ENCODE measurements around the gene DCDC2. TPM values are rescaled to one million over a fixed set of nuclear protein-coding genes. Genes with fewer than 3 reads are reported as not detected.

Gene DCDC2
- total and polyA plus RNA-seq, 2 donors (not counting 3 experiments of a cell fraction or from before 2014, with no cell fraction given): not detected

DNA sequence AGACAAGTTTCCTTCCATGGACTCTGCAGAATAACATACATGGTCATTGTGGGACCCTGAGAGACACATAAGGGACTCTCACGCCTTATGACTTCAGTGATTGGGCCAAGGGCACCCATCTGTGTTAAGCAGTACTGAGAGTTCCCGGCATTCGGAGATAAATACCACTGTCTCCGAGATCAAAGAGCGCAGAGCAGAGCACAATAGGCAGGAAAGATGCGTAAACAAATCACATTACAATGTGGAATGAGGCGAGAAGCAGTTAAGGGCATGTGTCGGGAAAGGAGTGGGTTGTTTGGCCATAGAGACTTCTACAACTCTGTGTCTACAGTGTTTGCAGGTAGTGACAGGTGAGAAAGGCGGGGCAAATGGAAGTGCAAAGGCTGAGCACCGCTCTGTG is 174.3 kb downstream of the DCDC2 start:
- intact Hi-C loops (cut with micrococcal nuclease): no loop called here

GRCh38 chr6:24157886-24158285 is 200.0 kb downstream of the DCDC2 start:
- ChIA-PET POLR2A (no interaction called here), CTCF (no interaction called here)
- intact Hi-C loops (cut with micrococcal nuclease): no loop called here
- Histone ChIP-seq H3K4me2 (ENCODE audit: insufficient read depth, low read length) (no peak overlapping the region), H2AFZ (ENCODE audit: low read depth, low read length) (no peak overlapping the region), H3K27ac (ENCODE audit: insufficient read depth, low read depth, low read length) (no peak overlapping the region), H3K27me3 (ENCODE audit: control insufficient read depth in 2 of 2, insufficient read depth in 2 of 2, low read length in 2 of 2) (no peaks in the 10 kb centered on the region), H3K79me2 (ENCODE audit: control insufficient read depth, insufficient read depth, low read length) (no peaks in the 10 kb centered on the region), H3K4me1 (ENCODE audit: control insufficient read depth, extremely low read depth, insufficient read depth, low read length) (no peaks in the 10 kb centered on the region), H3K9me1 (replicated peaks; ENCODE audit: control insufficient read depth, extremely low read depth, insufficient read depth, low read length) (no peaks in the 10 kb centered on the region), H3K9ac (replicated peaks; ENCODE audit: extremely low read depth, insufficient read depth, low read length) (no peak overlapping the region), H3K36me3 (ENCODE audit: control insufficient read depth in 2 of 2, extremely low read depth in 1 of 2, insufficient read depth in 2 of 2, low read length in 2 of 2) (no peaks in the 10 kb centered on the region), H3K9me3 (replicated peaks; ENCODE audit: control insufficient read depth, insufficient read depth, low read length) (peaks cover 3% of the 10 kb centered on the region), H3K4me3 (replicated peaks in 1 of 3; ENCODE audit: insufficient read depth in 1 of 3, low read depth in 1 of 3, low read length in 3 of 3) (no peak overlapping the region), H4K20me1 (replicated peaks; ENCODE audit: control insufficient read depth, extremely low read depth, insufficient read depth, low read length) (no peaks in the 10 kb centered on the region)
- dilution Hi-C loops (cut with MboI; ENCODE audit: extremely low pct_ligation_motif_present, low sequenced_read_pairs): no loop called here
- FAIRE-seq (no peak), DNase-seq (ENCODE audit: low read depth, low spot score) (no peak)
- BruUV-seq (replicated peaks): no TSS peak
- TF ChIP-seq EZH2 (IDR thresholded peaks at IDR 0.05; ENCODE audit: borderline replicate concordance, low read depth, low read length, severe bottlenecking): no peak

More for the DNA sequence above, 174.3 kb downstream of the DCDC2 start:
- H2AFZ ChIP-seq (ENCODE audit: low read depth, low read length): no peak overlapping the region
- DNase-seq (ENCODE audit: low read depth, low spot score) (no peak), FAIRE-seq (no peak)
- H3K4me1 ChIP-seq (ENCODE audit: control insufficient read depth, extremely low read depth, insufficient read depth, low read length): no peaks in the 10 kb centered on the region
- BruUV-seq (replicated peaks): no TSS peak
- no peak overlapping the region for H3K27ac ChIP-seq (ENCODE audit: insufficient read depth, low read depth, low read length)
- no peaks in the 10 kb centered on the region for H3K36me3 ChIP-seq (ENCODE audit: control insufficient read depth in 2 of 2, extremely low read depth in 1 of 2, insufficient read depth in 2 of 2, low read length in 2 of 2)
- no peaks in the 10 kb centered on the region for H3K27me3 ChIP-seq (ENCODE audit: control insufficient read depth in 2 of 2, insufficient read depth in 2 of 2, low read length in 2 of 2)
- dilution Hi-C loops (cut with MboI; ENCODE audit: extremely low pct_ligation_motif_present, low sequenced_read_pairs): no loop called here
- TF ChIP-seq MYC (IDR thresholded peaks at IDR 0.05; ENCODE audit: low read depth, low read length) (no peak), JUN (IDR thresholded peaks at IDR 0.05; ENCODE audit: borderline replicate concordance, insufficient read depth, insufficient read length, low read depth) (no peak), GATA2 (IDR thresholded peaks at IDR 0.05; ENCODE audit: insufficient read depth, insufficient read length, low read depth, low read length) (no peak), POLR2A (IDR thresholded peaks at IDR 0.05; ENCODE audit: low read depth, low read length) (no peak)
- H3K9ac ChIP-seq (replicated peaks; ENCODE audit: extremely low read depth, insufficient read depth, low read length): no peak overlapping the region
- H3K4me2 ChIP-seq (ENCODE audit: insufficient read depth, low read length): no peak overlapping the region
- no peaks in the 10 kb centered on the region for H3K9me1 ChIP-seq (replicated peaks; ENCODE audit: control insufficient read depth, extremely low read depth, insufficient read depth, low read length)
- no peaks in the 10 kb centered on the region for H3K9me3 ChIP-seq (replicated peaks; ENCODE audit: control insufficient read depth, insufficient read depth, low read length)
- CTCF ChIA-PET: no interaction called here
- no peaks in the 10 kb centered on the region for H3K79me2 ChIP-seq (ENCODE audit: control insufficient read depth, insufficient read depth, low read length)
- no peaks in the 10 kb centered on the region for H4K20me1 ChIP-seq (replicated peaks; ENCODE audit: control insufficient read depth, extremely low read depth, insufficient read depth, low read length)
- H3K4me3 ChIP-seq (replicated peaks in 1 of 3; ENCODE audit: insufficient read depth in 1 of 3, low read depth in 1 of 3, low read length in 3 of 3): no peak overlapping the region
- POLR2A ChIA-PET: no interaction called here
